ENCODE measurements around the gene MLST8. TPM values are rescaled to one million over a fixed set of nuclear protein-coding genes. Genes with fewer than 3 reads are reported as not detected.

The MLST8 gene
- total RNA-seq, 1 experiment from 2014 or later, result 87.6 TPM

GRCh38 chr16:2205967-2206313 is 686 bp downstream of the MLST8 start:
- peaks cover 33% of the 10 kb centered on the region for H3K36me3 Mint-ChIP-seq (ENCODE audit: insufficient read depth, unreplicated experiment)
- CTCF ChIA-PET, result interaction anchor here (0.6 kb wide), 1 partner anchor 24 kb away, joined by 3 read pairs; no protein-coding TSS in a partner anchor

GRCh38 chr16:2206420-2206779 is 1.1 kb downstream of the MLST8 start:
- intact Hi-C loops (cut with micrococcal nuclease), result no loop called here
- ChIA-PET POLR2A (interaction anchor here (1.1 to 4.0 kb wide), 8 partner anchors 8 to 51 kb away, joined by 3 to 27 read pairs (median 8); partner anchors contain the start of genes ECI1, PGP and TRAF7), CTCF (interaction anchor here (0.5 to 1.3 kb wide), 4 partner anchors 46 to 309 kb away, joined by 3 to 4 read pairs (median 3); no protein-coding TSS in a partner anchor)
- peak overlapping the region; percentile 68 for H3K4me3 Mint-ChIP-seq (ENCODE audit: unreplicated experiment)
- DNase-seq (ENCODE audit: unreplicated experiment), result no peak
- no TSS peak for BruUV-seq (replicated peaks)
- no peaks in the 10 kb centered on the region for H3K9me3 Mint-ChIP-seq (ENCODE audit: unreplicated experiment)
- no peak for TF ChIP-seq CTCF (IDR thresholded peaks at IDR 0.05; ENCODE audit: unreplicated experiment)
- no peaks in the 10 kb centered on the region for H3K27me3 Mint-ChIP-seq (ENCODE audit: insufficient read depth, unreplicated experiment)
- peak overlapping the region; percentile 63 for H3K27ac Mint-ChIP-seq (ENCODE audit: low read depth, unreplicated experiment)
- H3K36me3 Mint-ChIP-seq (ENCODE audit: insufficient read depth, unreplicated experiment), result peaks cover 33% of the 10 kb centered on the region
- peaks cover 15% of the 10 kb centered on the region for H3K4me1 Mint-ChIP-seq (ENCODE audit: insufficient read depth, unreplicated experiment)

More at GRCh38 chr16:2205967-2206313, 686 bp downstream of the MLST8 start:
- Mint-ChIP-seq H3K4me3 (ENCODE audit: unreplicated experiment) (peak overlapping the region; percentile 68), H3K27ac (ENCODE audit: low read depth, unreplicated experiment) (peak overlapping the region; percentile 63), H3K27me3 (ENCODE audit: insufficient read depth, unreplicated experiment) (no peaks in the 10 kb centered on the region), H3K4me1 (ENCODE audit: insufficient read depth, unreplicated experiment) (peaks cover 15% of the 10 kb centered on the region), H3K9me3 (ENCODE audit: unreplicated experiment) (no peaks in the 10 kb centered on the region)
- intact Hi-C loops (cut with micrococcal nuclease), result no loop called here
- POLR2A ChIA-PET, result interaction anchor here (0.7 to 4.0 kb wide), 12 partner anchors 8 to 272 kb away, joined by 3 to 27 read pairs (median 5); partner anchors contain the start of genes E4F1, ECI1, PGP and TRAF7
- TF ChIP-seq CTCF (IDR thresholded peaks at IDR 0.05; ENCODE audit: unreplicated experiment), result no peak
- BruUV-seq (replicated peaks), result no TSS peak
- no peak for DNase-seq (ENCODE audit: unreplicated experiment)

- POLR2A ChIA-PET, result interaction anchor here (2.1 to 4.0 kb wide), 4 partner anchors 7 to 52 kb away, joined by 6 to 27 read pairs (median 22); partner anchors contain the start of genes PGP and TRAF7
- H3K4me1 Mint-ChIP-seq (ENCODE audit: insufficient read depth, unreplicated experiment), result peaks cover 18% of the 10 kb centered on the region
- no TSS peak for BruUV-seq (replicated peaks)
- DNase-seq (ENCODE audit: unreplicated experiment), result no peak
- peaks cover 33% of the 10 kb centered on the region for H3K36me3 Mint-ChIP-seq (ENCODE audit: insufficient read depth, unreplicated experiment)
- no peak for TF ChIP-seq CTCF (IDR thresholded peaks at IDR 0.05; ENCODE audit: unreplicated experiment)
- intact Hi-C loops (cut with micrococcal nuclease), result no loop called here
- H3K27ac Mint-ChIP-seq (ENCODE audit: low read depth, unreplicated experiment), result peak overlapping the region; percentile 71
- no peaks in the 10 kb centered on the region for H3K9me3 Mint-ChIP-seq (ENCODE audit: unreplicated experiment)
- peak overlapping the region; percentile 68 for H3K4me3 Mint-ChIP-seq (ENCODE audit: unreplicated experiment)
- no peaks in the 10 kb centered on the region for H3K27me3 Mint-ChIP-seq (ENCODE audit: insufficient read depth, unreplicated experiment)
- CTCF ChIA-PET, result interaction anchor here (0.5 to 1.3 kb wide), 4 partner anchors 45 to 309 kb away, joined by 3 to 4 read pairs (median 3); no protein-coding TSS in a partner anchor
These were observed 1.7 kb downstream of the MLST8 start for GRCh38 chr16:2206780-2207433.

GRCh38 chr16:2207872-2208271 is 2.6 kb downstream of the MLST8 start:
- Mint-ChIP-seq H3K27ac (ENCODE audit: low read depth, unreplicated experiment) (peak overlapping the region; percentile 71), H3K36me3 (ENCODE audit: insufficient read depth, unreplicated experiment) (peaks cover 42% of the 10 kb centered on the region)

More at GRCh38 chr16:2207872-2208271, 2.6 kb downstream of the MLST8 start:
- H3K27me3 Mint-ChIP-seq (ENCODE audit: insufficient read depth, unreplicated experiment), result no peaks in the 10 kb centered on the region
- H3K4me1 Mint-ChIP-seq (ENCODE audit: insufficient read depth, unreplicated experiment), result peaks cover 26% of the 10 kb centered on the region
- no peak for DNase-seq (ENCODE audit: unreplicated experiment)
- no TSS peak for BruUV-seq (replicated peaks)
- CTCF ChIA-PET, result interaction anchor here (0.7 kb wide), 1 partner anchor 83 kb away, joined by 3 read pairs; no protein-coding TSS in a partner anchor
- no peaks in the 10 kb centered on the region for H3K9me3 Mint-ChIP-seq (ENCODE audit: unreplicated experiment)
- intact Hi-C loops (cut with micrococcal nuclease), result no loop called here
- POLR2A ChIA-PET, result interaction anchor here (1.0 kb wide), 1 partner anchor 53 kb away, joined by 3 read pairs; no protein-coding TSS in a partner anchor
- peak overlapping the region; percentile 68 for H3K4me3 Mint-ChIP-seq (ENCODE audit: unreplicated experiment)
- TF ChIP-seq CTCF (IDR thresholded peaks at IDR 0.05; ENCODE audit: unreplicated experiment), result no peak

Measured in MCF 10A (cell line).